Ovary (tissue), 3 donors: ENCODE results near the gene MRPL34.

Experiments used
- EP300 ChIP-seq: sonication (generic); formaldehyde crosslinking; IDR thresholded peaks from one replicate; pipeline ENCODE4 v1.6.1; 2017; ENCODE audit warnings: antibody characterized with exemption
- POLR2A ChIP-seq: fragments of 450-650 bp; IDR thresholded peaks from one replicate; pipeline ENCODE4 v1.6.1; 2017; ENCODE audit warnings: antibody characterized with exemption, mild to moderate bottlenecking, moderate library complexity
- TF ChIP-seq, protein P1 (sequence below), 3 donors: fragments of 450-650 bp in 2 of 3; fragments of 200-600 bp in 1 of 3; IDR thresholded peaks; one replicate each; pipeline versions ENCODE4 v1.5.1 to v1.8.0; 2016 to 2022; ENCODE audit warnings: antibody characterized with exemption in 3 of 3, mild to moderate bottlenecking in 1 of 3
- donor health status: DM: no; HTN: no; CAD: no.

DNA sequence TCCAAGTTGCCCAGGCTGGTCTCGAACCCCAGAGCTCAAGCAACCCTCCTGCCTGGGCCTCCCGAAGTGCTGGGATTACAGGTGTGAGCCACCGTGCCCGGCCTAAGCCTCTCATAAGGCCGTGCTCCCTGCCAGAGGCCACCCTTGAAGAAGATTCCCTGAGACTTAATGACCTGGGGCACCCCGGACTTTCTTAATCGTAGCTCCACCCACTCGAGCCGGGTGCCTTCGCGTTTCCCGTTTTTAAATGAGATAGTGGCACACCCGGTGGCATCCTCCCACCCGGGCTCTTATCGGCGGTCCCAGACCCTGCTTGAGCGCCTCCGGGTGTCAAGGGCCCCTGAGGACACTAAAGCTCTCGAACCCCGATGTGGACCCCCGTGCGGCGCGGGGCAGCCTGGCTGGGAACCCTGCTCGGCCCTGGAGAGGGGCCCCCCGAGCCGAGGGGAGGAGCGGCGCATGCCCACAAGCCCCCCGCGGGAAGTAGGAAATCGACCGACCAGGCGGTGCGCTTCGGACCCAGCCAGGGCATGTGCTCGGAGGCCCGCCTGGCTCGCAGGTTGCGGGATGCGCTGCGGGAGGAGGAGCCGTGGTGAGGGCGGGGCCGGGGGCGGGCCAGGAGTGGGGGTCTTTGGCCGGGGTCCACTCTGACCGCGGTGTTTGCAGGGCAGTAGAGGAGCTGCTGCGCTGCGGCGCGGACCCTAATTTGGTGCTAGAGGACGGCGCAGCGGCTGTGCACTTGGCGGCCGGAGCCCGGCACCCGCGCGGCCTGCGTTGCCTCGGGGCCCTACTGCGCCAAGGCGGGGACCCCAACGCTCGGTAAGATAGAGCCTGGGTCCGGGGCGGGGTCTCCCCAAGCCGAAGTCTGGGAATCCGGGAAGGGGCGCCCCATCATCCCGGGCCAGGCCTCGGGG is 24.0 kb upstream of the MRPL34 start, which contains the start of gene ANKLE1:
- TF ChIP-seq, protein P1, sequence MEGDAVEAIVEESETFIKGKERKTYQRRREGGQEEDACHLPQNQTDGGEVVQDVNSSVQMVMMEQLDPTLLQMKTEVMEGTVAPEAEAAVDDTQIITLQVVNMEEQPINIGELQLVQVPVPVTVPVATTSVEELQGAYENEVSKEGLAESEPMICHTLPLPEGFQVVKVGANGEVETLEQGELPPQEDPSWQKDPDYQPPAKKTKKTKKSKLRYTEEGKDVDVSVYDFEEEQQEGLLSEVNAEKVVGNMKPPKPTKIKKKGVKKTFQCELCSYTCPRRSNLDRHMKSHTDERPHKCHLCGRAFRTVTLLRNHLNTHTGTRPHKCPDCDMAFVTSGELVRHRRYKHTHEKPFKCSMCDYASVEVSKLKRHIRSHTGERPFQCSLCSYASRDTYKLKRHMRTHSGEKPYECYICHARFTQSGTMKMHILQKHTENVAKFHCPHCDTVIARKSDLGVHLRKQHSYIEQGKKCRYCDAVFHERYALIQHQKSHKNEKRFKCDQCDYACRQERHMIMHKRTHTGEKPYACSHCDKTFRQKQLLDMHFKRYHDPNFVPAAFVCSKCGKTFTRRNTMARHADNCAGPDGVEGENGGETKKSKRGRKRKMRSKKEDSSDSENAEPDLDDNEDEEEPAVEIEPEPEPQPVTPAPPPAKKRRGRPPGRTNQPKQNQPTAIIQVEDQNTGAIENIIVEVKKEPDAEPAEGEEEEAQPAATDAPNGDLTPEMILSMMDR (IDR thresholded peaks at IDR 0.05): no peak
- TF ChIP-seq POLR2A (no peak), EP300 (no peak)
